ENCODE measurements around the gene FIS1. TPM values are rescaled to one million over a fixed set of nuclear protein-coding genes. Genes with fewer than 3 reads are reported as not detected.
"Not testable (repeated sequence)": the region's sequence is repeated elsewhere in the genome, so short reads cannot be mapped to it uniquely, and the experiment has no call there.

FIS1 gene
- total RNA-seq, 1 donor from 2014 or later: 59.9 TPM

DNA sequence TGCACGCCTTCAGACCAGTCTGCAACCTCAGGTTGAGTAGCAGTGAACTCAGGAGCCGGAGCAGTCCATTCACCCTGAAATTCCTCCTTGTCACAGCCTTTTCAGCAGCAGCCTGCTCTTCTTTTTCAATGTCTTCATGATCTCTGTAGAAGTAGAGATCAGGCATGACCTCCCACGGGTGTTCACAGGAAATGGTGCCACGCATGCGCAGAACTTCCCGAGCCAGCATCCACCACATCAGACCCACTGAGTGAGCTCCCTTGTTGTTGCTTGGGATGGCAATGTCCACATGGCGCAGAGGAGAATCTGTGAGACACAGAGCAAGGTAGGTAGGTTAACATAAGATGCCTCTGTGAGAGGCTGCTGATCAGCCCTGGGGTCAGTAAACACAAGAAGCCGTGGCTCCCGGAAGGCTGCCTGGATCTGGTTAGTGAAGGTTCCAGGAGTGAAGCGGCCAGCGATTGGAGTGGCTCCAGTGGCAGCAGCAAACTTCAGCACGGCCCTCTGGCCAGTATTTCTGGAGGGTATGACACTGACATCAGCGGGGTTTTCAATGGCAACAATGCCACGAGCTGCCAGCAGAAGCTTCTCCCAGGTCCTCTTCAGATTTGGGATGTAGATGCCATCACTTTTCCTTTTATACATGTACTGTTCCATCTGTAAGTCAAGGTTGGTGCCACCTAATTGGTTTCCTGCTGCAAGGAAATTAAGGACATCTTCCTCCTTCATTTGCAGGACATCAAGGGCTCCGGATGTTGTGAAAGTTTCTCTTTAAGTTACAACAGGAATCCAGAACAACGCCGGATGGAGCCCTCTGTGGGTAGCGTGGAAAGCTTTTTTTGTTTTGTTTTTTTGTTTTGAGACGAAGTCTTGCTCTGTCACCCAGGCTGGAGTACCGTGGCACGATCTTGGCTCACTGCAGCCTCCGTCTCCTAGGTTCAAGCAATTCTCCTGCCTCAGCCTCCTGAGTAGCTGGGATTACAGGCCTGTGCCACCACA lies 40.8 kb downstream of the FIS1 start:
- not testable (repeated sequence) for DNase-seq

GRCh38 chr7:101202603-101202918 lies 42.3 kb downstream of the FIS1 start:
- DNase-seq: no peak

DNA sequence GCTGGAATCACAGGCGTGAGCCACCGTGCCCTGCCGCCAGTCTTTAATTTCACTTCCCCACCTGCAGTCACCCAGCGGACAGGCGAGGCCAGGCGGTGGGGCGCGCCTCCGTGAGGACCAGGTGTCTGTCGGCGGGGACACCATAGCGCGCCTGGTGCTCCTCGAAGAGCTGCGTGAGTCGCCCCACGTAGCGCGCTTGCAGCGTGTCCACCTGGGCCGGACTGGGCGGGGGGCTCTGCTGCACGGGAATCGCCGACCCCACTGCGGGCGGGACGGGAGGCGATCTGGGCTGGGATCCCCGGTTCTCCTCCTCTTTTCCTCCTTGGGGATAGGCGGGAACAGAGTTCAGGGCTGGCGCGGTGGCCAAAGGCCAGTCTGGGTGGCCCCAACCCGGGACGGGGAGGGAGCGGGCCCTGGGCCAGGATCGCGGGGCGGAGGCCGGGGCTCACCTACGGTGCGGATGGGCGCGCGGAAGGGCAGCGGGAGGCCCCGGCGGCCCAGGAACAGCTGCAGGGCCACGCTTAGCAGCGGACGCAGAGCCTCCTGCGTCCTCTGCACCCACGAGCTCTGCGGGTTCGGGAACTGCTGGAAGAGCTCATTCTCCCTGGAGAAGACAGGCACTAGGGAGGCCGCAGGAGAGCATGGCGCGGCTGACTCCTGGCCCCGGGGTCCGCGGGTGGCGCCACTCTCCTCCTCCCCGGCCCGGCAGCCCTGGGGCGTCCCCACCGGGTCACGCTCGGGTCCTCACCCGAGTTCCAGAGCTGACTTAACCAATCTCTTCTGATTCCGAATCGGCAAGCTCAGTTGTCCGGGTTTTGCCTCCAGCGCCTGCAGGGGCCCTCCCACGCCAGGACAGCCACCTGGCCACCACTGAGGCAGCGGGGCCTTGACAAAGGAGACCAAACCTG lies 42.9 kb downstream of the FIS1 start:
- DNase-seq: no peak

GRCh38 chr7:101200862-101201599 lies 43.9 kb downstream of the FIS1 start, which contains the start of gene MOGAT3:
Gene MOGAT3, minus strand, starts transcription at chr7:101201036. Its CDS starts 182 bp downstream, at chr7:101200854.
- no peak for DNase-seq

- DNase-seq: no peak
These were observed 44.4 kb downstream of the FIS1 start for GRCh38 chr7:101200504-101200861.

GRCh38 chr7:101199522-101199921 lies 45.4 kb downstream of the FIS1 start:
- DNase-seq: not testable (repeated sequence)

DNA sequence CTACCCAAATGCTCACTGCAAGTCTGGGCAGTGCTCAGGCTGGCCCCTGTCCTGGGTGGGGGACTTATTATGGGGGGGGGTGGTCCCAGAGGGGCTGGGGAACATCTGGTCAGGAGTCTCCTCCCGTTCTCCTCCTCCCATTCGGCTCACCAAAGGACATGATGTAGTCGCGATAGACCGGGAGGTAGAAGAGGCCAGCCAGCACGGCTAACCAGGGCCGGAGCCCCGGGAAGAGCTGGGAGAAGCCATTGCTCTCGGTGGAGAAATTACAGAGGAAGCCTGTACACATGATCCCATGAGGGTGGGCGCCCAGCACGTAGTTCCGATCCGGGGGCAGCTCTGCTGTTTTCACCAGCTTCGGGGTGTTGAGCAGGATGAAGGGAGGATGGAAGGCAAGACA lies 46.4 kb downstream of the FIS1 start:
- DNase-seq: no peak

DNA sequence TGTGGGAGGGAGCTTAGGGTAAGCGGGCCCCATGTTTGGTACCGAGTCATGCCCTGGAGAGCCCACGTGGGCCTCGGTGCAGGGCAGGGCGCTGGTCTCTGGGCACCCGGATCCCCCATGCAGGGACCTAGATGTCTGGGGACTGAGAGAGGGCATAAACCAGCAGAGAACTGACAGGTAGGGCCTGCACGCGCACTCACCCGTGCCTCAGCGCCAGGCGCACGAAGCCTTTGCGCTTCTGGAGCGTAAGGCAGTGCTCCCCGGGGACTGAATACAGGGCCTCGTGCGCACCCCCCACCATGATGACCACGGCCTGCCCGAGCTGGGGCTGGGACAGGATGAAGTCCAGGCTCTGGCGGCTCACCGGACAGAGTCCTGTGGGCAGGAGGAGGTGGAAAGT lies 46.9 kb downstream of the FIS1 start:
- DNase-seq: no peak

DNA sequence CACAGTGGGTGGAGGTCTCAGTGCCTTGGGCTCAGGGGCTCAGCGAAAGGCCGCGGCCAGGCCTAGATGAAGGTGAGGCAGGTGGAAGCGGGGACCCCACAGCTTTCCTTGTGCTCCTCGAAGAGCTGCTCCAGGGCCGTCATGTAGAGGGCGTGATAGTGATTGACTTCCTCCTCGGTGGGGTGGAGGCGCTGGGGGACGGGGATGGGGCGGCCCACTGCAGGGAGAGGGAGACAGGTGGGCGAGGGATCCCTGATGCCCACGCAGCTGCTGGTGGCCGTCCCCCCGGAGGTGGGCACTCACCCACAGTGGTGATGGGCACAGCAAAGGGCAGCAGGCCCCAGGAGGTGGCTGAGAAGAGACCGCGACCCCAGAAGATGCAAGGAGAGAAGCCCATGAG lies 49.0 kb downstream of the FIS1 start:
- no peak for DNase-seq

Small RNAs within 50 kb of the gene (small RNA-seq; reads per million reads assigned to genes)
- not detected for gene RNU6-1104P

Other genes with a start within 250 kb of the FIS1 start
- not detected for gene MUC17, start 225.0 kb downstream of the FIS1 start, total RNA-seq
- 1.1 TPM for gene TRIM56, start 159.6 kb downstream of the FIS1 start, total RNA-seq
- 0.78 TPM for gene SERPINE1, start 118.0 kb downstream of the FIS1 start, total RNA-seq
- gene AP1S1, start 90.6 kb downstream of the FIS1 start, total RNA-seq: 93.4 TPM
- gene VGF, start 79.5 kb downstream of the FIS1 start, total RNA-seq: 9.7 TPM
- 1.2 TPM for gene NAT16, start 64.8 kb downstream of the FIS1 start, total RNA-seq
- not detected for gene MOGAT3, start 44.0 kb downstream of the FIS1 start, total RNA-seq
- 10.5 TPM for gene PLOD3, start 27.5 kb downstream of the FIS1 start, total RNA-seq
- gene ZNHIT1, start 26.9 kb downstream of the FIS1 start, total RNA-seq: 35.7 TPM
- 6.4 TPM for gene CLDN15, start 7.3 kb downstream of the FIS1 start, total RNA-seq
- gene IFT22, start 76.7 kb upstream of the FIS1 start, total RNA-seq: 32.9 TPM
- gene COL26A1, start 117.8 kb upstream of the FIS1 start, total RNA-seq: 3.4 TPM

Data from occipital lobe (tissue), 3 donors.